Right atrium auricular region (tissue), 2 donors: ENCODE results near the gene LHX1. TPM values are rescaled to one million over a fixed set of nuclear protein-coding genes. Genes with fewer than 3 reads are reported as not detected.

ENCODE experiments used
- DNase-seq: peaks from one replicate; pipeline ENCODE4 v3.0.0-alpha.2; 2019; ENCODE audit warnings: low spot score
- H3K27ac ChIP-seq, 2 donors: fragments of 200-600 bp; sonication (generic); 1 replicate in 1 of 2; 2 replicates in 1 of 2; pipeline ENCODE4 v1.5.1; 2016 to 2019
- H3K27me3 ChIP-seq, 2 donors: fragments of 200-600 bp; sonication (generic); one replicate each; pipeline versions ENCODE4 v1.5.1 to v1.6.0; 2017 to 2019
- H3K36me3 ChIP-seq: fragments of 200-600 bp; sonication (generic); one replicate; pipeline ENCODE4 v1.5.1; 2016
- H3K4me1 ChIP-seq, 2 donors: fragments of 200-600 bp; sonication (generic); one replicate each; pipeline versions ENCODE4 v1.5.1 to v1.6.0; 2017 to 2019
- H3K4me3 ChIP-seq, 2 donors: fragments of 200-600 bp; sonication (generic); 1 replicate in 1 of 2; 2 replicates in 1 of 2; pipeline ENCODE4 v1.5.1; 2017 to 2019; ENCODE audit warnings: mild to moderate bottlenecking in 1 of 2, moderate library complexity in 1 of 2
- H3K9me3 ChIP-seq, 2 donors: fragments of 200-600 bp; sonication (generic); one replicate each; pipeline ENCODE4 v1.5.1; 2019
- total RNA-seq, 2 donors: library from RNA; depleted of rRNA; stranded (reverse); fragments of >200 nt; gene quantifications; one replicate each; pipeline ENCODE4 v1.1.0, GENCODE V29; 2016
- TF ChIP-seq, protein P1 (sequence below), 2 donors: fragments of 200-600 bp; sonication (generic); IDR thresholded peaks; one replicate each; pipeline ENCODE4 v1.5.1; 2019; ENCODE audit warnings: antibody characterized with exemption in 2 of 2

LHX1 gene
- total RNA-seq, 2 donors from 2014 or later, result not detected

DNA sequence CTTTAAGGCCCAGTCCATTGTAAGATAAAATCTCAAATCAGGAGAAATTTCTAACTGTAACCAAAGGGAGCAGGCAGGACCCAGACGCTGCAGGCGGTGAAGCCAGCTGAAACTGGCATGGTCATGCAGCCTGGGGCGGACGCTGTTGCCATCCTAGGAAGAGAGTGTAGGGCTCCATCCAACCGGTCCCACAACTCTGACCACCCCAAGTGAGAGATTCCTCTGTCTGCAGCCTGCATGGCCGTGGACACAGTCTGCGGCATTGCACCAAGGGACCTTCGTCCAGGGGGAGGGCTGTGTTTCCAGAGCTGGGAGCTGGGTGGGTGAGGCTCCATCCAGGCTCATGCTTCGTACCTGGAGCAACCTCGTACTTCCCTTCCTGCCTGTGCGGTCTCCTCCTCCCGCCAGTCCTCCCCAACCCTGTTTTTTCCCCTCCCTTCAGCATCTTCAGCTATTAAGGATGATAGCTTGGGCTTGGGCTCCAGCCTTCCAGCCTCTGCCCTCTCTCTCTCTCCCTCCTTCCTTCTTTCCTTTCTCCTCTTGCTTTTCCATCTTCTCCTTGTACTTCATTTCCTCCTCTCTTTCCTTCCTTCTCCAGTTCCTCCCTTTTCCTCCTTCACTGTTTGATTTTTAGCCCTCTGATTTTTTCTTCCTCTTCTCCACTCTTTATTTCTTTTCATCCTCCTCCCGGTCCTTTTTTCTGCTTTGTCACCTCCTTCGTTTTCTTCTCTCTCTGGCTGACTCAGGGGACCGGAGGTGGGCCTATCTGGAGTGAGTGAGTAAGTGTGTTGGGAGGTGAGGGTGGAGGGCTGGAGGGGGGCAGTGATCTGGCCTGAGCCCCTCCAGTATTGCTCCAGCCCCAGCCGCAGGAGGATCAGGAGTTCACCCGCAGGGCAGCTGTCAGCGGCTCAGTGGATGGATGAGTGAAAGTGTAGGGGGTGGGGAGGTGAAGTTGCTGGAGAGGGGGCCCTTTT is 17.0 kb upstream of the LHX1 start:
- no peaks in the 10 kb centered on the region for H3K36me3 ChIP-seq
- DNase-seq, result no peak
- no peaks in the 10 kb centered on the region for H3K4me1 ChIP-seq
- H3K27ac ChIP-seq, result no peak overlapping the region
- TF ChIP-seq, protein P1, sequence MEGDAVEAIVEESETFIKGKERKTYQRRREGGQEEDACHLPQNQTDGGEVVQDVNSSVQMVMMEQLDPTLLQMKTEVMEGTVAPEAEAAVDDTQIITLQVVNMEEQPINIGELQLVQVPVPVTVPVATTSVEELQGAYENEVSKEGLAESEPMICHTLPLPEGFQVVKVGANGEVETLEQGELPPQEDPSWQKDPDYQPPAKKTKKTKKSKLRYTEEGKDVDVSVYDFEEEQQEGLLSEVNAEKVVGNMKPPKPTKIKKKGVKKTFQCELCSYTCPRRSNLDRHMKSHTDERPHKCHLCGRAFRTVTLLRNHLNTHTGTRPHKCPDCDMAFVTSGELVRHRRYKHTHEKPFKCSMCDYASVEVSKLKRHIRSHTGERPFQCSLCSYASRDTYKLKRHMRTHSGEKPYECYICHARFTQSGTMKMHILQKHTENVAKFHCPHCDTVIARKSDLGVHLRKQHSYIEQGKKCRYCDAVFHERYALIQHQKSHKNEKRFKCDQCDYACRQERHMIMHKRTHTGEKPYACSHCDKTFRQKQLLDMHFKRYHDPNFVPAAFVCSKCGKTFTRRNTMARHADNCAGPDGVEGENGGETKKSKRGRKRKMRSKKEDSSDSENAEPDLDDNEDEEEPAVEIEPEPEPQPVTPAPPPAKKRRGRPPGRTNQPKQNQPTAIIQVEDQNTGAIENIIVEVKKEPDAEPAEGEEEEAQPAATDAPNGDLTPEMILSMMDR (IDR thresholded peaks at IDR 0.05), result no peak
- no peaks in the 10 kb centered on the region for H3K27me3 ChIP-seq
- no peak overlapping the region for H3K4me3 ChIP-seq
- no peaks in the 10 kb centered on the region for H3K9me3 ChIP-seq

DNA sequence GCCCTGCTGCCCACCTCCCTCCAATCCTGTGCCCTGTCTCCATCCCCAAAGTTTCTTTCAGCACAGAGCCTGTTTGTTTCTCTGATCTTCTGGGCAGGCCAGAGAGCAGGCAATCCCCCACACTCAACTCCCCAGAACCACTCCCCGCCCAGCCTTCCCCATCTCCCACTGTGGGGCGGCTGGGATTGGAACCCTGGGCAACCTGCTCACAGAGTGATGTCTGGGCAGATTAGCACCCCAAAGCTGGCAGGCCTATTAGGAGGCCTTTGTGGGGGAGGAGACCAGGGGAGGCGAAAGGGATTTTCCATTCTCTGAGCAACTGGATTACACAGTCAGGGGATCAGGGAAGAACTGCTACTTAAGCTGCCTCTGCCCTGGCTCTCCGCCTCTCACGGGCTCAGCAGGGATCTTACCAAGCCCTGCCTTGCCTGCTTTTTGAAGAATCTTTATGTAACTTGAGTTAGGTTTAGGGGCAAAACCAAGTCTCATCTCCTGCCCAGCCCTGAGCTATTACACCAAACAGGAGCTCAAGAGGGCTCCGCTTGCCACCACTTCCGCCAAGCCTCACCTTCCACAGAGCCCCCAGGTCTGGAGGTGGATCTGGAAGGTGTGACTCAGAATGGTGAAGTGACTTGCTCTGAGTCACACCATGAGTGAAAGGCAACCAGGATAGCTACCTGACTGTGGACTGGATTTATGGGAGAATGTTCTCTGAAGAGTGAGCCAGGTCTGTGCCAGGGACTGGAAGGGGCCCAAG is 16.0 kb upstream of the LHX1 start:
- H3K9me3 ChIP-seq, result no peaks in the 10 kb centered on the region
- H3K27ac ChIP-seq, result no peak overlapping the region
- H3K4me1 ChIP-seq, result no peaks in the 10 kb centered on the region
- no peak overlapping the region for H3K4me3 ChIP-seq
- H3K27me3 ChIP-seq, result no peaks in the 10 kb centered on the region
- no peak for DNase-seq
- TF ChIP-seq, protein P1 (IDR thresholded peaks at IDR 0.05), result no peak
- H3K36me3 ChIP-seq, result no peaks in the 10 kb centered on the region

DNA sequence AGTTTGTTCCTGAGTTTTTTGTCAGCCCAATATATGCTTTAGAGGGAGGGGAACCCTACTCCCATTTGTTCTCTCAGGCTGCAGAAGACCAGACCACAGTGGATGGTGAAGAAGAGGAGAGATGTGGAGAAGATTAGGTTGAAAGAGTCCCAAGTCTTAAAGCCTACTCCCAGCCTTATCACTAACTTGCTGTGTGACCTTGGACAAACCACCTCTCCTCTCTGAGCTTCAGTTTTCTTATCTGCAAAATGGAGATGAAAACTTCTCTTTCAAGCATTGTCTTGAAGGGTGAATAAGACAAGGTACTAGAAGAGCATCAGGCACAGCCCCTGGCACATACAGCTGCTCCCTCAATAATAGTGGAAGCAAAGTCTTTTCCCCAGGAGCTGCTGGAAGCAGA is 15.1 kb upstream of the LHX1 start:
- H3K27ac ChIP-seq, result no peak overlapping the region
- no peak for DNase-seq
- TF ChIP-seq, protein P1 (IDR thresholded peaks at IDR 0.05), result no peak
- H3K27me3 ChIP-seq, result no peaks in the 10 kb centered on the region
- no peaks in the 10 kb centered on the region for H3K36me3 ChIP-seq
- H3K4me3 ChIP-seq, result no peak overlapping the region
- no peaks in the 10 kb centered on the region for H3K9me3 ChIP-seq
- H3K4me1 ChIP-seq, result no peaks in the 10 kb centered on the region

DNA sequence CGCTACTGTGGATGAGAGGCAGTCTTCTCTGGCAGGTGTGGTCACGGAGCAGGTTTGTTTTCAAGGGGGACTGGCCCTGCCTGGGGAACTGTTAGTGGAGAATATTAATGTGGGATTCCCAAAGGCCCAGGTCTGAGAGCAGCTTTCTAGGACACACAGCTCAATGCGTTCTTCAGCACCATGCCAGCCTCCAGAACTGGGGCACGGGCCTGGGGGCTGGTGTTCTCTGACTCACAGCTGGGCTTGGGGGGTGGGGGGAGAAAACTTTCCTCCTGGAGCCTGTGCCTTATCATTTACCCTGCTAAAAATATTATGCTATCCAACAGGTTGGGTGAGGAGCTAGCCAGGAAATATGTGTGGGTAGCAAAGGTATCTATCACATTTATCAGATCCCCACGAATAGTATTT is 13.5 kb upstream of the LHX1 start:
- TF ChIP-seq, protein P1 (IDR thresholded peaks at IDR 0.05), result no peak
- no peaks in the 10 kb centered on the region for H3K9me3 ChIP-seq
- H3K27me3 ChIP-seq, result peaks cover 8 to 12% of the 10 kb centered on the region in 2 donors
- H3K4me1 ChIP-seq, result peaks cover 0 to 6% of the 10 kb centered on the region in 2 donors
- no peak overlapping the region for H3K4me3 ChIP-seq
- H3K36me3 ChIP-seq, result no peaks in the 10 kb centered on the region
- DNase-seq, result no peak
- H3K27ac ChIP-seq, result no peak overlapping the region

DNA sequence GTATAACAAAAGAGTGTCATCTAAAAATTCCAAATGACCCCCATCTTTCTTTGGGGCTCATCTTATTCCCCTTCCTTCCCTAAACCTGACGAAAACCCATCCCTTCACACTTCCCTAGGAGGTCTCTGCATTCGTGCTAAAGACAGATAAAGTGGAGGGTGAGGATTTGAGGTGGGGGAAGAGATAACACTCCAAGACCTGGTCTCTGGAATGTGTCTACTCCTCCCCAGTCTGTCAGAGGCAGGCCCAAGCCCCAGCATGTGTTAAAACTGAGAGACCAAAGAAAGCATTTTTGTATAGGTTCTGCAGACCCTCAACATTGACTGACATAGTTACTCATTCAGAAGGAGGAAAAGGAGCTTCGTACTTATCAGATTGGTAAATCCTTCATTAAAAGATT is 11.0 kb upstream of the LHX1 start:
- TF ChIP-seq, protein P1 (IDR thresholded peaks at IDR 0.05), result no peak
- Histone ChIP-seq H3K4me1 (peaks cover 0 to 6% of the 10 kb centered on the region in 2 donors), H3K36me3 (no peaks in the 10 kb centered on the region), H3K27ac (no peak overlapping the region), H3K9me3 (no peaks in the 10 kb centered on the region), H3K27me3 (peaks cover 14 to 28% of the 10 kb centered on the region in 2 donors), H3K4me3 (no peak overlapping the region)
- DNase-seq, result no peak
